ENCODE measurements around the gene SYNJ1.
"Not testable (repeated sequence)": the region's sequence is repeated elsewhere in the genome, so short reads cannot be mapped to it uniquely, and the experiment has no call there.

SYNJ1 gene

DNA sequence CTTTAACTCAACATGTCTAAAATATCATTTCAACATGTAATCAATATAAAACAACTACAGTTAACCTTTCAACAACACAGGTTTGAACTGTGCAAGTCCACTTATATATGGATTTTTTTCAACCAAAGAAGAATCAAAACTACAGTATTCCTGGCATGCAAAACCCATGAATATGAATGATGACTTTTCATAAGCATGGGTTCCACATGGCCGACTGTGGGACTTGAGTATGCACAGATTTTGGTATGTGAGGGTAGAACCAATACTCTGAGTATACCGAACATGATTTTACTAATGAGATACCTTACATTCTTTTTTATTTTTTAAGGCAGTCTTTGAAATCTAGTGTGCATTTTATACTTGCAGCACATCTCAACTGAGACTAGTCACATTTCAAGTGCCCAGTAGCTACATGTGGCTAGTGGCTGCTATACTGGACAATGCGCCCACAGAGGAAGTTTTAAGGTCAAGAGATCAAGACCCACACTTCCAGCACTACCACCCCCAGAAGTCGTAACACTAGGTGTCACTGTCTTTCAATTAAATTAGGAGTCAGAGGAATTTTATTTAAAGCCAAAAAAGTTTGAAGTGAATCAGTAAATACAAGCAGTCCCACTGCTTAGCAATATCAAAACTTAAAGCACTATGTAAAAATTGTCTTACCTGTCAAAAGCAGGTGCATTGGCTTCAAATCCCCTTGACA is 40.0 kb downstream of the SYNJ1 start:
- DNase-seq (ENCODE audit: low read depth): no peak

- no peak for DNase-seq (ENCODE audit: low read depth)
Observed at GRCh38 chr21:32682696-32683474, 44.9 kb downstream of the SYNJ1 start.

DNA sequence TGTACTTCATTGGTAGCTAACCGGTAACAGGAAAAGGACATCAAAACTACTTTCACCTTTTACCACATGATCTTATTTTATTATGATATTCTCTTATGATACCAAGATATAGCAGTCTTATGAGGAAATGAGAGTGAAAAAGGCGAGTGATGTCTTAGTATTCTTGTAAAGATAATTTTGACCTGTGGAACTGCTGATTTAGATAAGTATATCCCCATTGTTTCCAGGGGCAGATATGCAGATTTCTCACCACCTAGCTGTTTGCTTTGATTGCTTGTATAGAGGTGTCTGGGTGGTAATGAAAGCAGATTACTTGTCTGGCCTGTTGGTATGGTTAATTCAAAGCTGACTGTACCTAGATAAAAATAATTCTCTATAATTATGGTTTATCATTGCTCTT is 53.1 kb downstream of the SYNJ1 start:
- no peak for DNase-seq (ENCODE audit: low read depth)

GRCh38 chr21:32674038-32674437 is 53.8 kb downstream of the SYNJ1 start:
- no peak for DNase-seq (ENCODE audit: low read depth)

DNA sequence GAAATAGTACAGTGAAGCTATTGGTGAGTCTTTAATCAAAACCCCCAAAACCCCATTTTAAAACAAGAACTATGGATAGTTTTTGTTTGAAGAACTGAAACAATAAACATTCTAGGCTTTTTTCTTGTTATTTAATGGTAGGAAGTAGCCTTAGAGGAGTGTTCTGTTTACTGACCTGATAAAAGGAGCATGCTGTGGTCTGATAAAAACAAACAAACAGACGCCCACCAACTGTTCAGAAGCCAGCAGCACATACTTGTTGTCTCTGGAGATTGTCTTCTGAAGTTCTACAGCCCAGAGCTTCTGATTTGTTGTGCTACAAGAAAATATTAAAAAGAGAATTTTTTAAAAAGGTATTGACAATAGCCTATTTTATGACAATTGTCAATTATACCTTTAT is 61.6 kb downstream of the SYNJ1 start:
- DNase-seq (ENCODE audit: low read depth): no peak

DNA sequence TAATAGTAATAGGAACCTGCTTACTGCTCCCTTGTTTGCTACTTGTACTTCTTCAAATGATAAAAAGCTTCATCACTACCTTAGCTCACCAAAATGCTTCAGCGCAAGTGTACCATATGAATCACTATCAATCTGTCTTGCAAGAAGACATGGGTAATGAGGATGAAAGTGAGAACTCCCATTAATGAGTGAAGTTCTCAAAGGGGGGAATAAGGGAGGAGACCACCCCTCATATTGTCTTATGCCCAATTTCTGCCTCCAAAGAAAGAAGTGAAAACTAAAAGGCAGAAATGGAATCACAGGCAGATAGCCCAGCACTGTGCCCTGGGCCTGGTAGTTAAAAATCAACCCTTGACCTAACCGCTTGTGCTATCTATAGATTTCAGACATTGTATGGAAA is 63.7 kb downstream of the SYNJ1 start:
- DNase-seq (ENCODE audit: low read depth): not testable (repeated sequence)

DNA sequence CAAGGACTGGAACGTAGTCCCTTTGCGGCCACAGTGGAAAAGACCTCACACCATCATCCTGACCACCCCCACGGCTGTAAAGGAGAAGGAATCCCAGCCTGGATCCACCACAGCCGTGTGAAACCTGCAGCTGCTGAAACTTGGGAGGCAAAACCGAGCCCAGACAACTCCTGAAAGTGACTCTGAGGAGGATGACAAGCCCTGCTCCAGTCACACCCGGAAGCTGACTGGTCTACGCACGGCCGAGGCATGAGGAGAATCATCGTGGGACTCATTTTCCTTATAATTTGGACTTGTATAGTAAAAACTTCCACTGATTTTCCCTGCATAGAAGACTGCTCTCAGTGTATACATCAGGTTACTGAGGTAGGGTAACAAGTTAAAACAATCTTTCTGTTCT is 65.8 kb downstream of the SYNJ1 start:
- DNase-seq (ENCODE audit: low read depth): not testable (repeated sequence)

DNA sequence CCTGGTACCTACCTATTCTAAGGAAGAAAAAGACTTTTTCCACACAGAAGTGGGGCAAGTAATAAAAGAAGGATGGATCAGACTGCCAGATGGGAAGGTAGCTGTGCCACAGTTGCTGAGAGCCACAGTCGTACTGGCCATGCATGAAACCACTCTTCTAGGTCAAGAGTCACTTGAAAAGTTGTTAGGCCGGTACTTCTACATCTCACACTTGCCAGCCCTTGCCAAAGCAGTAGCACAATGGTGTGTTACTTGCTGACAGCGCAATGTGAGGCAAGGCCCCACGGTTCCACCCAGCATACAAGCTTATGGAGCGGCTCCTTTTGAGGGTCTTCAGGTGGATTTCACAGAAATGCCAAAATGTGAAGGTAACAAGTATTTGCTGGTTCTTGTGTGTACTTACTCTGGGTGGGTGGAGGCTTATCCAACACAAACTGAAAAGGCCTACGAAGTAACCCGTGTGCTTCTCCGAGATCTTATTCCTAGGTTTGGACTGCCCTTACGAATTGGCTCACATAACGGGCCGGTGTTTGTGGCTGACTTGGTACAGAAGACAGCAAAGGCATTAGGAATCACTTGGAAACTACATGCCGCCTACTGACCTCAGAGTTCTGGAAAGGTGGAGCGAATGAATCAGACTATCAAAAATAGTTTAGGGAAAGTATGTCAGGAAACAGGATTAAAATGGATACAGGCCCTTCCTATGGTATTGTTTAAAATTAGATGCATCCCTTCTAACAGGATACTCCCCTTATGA is 66.6 kb downstream of the SYNJ1 start:
- not testable (repeated sequence) for DNase-seq (ENCODE audit: low read depth)

GRCh38 chr21:32658524-32658923 is 69.3 kb downstream of the SYNJ1 start:
- DNase-seq (ENCODE audit: low read depth): no peak

- DNase-seq (ENCODE audit: low read depth): no peak
Observed at GRCh38 chr21:32653326-32653901, 74.4 kb downstream of the SYNJ1 start.

GRCh38 chr21:32648165-32648564 is 79.6 kb downstream of the SYNJ1 start:
- DNase-seq (ENCODE audit: low read depth): no peak

DNA sequence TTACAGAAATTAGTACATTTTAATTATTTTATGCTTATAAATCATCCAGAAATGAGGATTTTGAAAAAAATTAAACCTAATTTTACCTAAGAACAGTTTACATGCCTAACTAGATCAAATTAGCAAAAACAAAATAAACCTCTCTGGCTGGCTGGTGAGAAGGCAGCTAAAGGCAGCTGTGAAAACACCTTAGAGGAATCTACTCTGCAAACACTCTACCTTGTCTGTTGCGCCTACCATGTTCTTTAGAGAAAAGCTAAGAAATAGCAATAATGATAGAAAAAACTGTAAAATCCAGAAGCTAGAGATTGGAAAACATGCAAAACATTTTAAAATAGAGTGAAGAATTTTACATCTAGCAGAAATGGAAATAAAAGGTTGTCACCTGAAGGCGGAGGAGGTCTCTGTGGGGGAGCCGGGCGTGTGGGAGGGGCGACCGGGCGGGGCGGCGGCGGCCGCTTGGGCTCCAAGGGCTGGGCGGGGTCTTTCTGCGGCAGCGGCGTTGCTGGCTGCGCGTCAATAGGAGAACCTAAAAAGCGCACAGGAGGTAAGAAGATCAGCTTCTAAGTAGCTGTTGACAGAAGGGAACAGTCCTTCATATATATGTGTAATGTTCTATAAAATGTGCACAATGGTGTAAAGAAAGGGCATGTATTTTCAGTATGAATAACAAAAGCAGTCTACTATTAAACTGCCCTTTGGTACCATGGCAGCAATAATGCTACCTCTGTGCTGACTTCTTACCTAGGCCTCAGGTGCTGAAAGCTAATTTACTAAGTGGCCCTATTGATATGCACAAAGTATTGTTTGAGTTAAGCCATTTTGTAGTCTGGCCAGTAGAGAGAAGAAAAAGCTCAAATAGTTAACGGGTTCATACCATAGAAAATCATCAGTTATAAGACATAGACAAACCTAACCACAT is 82.3 kb downstream of the SYNJ1 start:
- DNase-seq (ENCODE audit: low read depth): no peak

DNA sequence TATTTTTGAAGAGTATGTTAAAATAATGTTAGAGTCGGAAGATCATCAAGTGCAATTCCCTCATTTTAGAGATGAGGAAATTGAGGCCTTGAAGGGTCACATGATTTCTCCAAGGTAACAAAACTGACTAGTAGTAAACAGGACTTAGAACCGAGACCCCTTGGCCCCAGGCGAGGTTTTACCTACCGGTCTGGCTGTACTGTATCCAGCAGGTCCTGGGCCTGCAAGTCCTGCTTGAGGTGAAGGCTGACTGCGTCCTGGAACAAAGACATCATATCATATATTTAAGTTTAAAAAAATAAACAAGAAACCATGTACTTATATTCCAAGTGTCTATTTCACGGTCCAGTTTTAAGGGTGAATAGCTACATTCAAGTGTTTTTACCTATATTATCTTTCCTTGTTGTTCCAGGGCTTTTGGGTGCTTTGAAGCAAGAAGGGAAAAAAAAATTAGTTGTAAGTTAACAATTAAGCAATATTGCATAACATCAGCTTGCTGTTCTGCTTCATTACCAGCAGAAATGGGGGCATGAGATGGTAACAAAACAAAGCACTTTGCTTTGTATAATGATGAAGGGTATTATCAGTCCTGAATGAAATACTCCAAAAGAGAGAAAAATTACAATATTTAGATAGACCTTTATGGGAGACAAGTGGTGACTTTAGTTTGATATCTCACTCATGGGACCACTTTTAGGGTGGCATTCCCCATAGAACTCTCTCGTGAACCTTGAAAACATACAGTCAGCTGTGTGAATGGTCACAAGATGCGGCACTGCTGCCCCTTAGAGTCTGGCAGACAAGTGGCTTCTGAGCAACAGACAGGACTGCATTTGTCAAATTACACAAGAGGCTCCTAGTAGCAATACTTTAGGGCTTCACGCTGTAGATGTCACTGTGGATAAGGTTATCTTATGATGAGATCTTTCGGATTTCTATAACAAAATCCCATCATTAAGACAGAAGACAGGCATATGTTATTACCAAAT is 85.8 kb downstream of the SYNJ1 start:
- DNase-seq (ENCODE audit: low read depth): no peak

DNA sequence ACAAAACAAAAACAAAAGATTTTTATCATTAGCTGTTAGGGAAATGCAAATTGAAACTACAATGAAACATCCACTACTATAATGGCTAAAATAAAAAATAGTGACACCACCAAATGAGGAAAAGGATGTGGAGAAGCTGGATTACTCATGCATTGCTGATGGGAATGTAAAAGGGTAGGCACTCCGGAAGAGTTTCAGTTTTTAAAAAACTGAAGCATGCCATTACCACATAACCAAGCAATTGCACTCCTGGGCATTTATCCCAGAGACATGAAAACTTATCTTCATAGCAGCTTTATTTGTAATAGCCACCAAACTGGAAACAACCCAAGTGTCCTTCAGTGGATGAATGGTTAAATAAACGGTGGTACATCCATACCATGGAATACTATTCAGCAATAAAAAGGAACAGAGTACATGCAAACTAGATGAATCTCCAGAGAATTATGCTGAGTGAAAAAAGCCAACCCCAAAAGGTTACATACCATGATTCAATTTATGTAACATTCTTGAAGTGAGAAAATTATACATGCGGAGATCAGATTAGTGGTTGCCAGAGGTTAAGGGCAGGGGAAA is 101.1 kb downstream of the SYNJ1 start:
- DNase-seq (ENCODE audit: low read depth): no peak

GRCh38 chr21:32618218-32618617 is 109.6 kb downstream of the SYNJ1 start:
- not testable (repeated sequence) for DNase-seq (ENCODE audit: low read depth)

- DNase-seq (ENCODE audit: low read depth): no peak
Observed at GRCh38 chr21:32613436-32614043, 114.3 kb downstream of the SYNJ1 start.

GRCh38 chr21:32612999-32613337 is 114.8 kb downstream of the SYNJ1 start:
- DNase-seq (ENCODE audit: low read depth): no peak

DNA sequence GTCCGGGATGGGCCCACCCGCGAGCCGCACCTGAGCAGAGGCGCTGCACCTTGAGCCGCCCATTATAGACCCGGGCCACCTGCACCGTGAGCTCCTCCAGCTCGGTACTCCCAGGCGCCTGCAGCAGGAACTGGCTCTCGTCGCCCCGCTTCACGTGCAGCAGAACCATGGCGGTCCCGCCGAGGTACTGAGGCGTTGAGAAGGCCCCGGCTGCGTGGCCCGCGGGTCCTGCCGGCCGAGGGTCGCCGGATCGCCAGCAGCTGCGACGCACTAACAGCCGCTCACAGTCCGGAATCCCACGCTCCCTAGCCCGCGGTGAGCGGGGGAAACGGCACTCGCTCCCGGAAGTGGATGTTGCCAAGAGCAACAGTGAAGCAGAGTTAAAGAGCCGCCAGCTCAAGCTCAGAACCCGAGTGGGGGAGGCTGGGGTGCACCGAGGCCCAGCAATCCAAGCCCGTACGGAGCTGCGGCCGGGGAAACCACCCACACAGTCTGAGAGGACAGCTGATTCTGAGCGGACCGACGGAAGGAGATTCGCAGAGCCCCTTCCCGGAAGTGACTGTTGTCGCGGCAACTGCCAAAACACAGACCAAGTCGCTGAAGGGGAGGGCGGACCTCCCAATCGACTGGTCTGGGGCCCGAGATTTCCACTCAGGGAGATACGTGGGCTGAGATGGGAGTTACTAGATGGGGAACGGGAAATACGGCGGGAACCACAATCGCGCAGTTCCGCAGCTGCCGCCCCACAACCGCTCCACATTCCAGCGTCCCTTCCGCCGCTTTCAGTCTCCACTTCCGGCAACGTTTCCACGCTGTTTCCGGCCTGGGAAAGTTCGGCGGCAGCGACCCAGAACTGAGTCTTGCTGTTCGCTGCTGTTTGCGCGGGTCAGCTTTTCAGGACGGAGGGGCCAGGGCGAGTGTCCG is 115.5 kb downstream of the SYNJ1 start, which contains the start of gene CFAP298:
TSS of gene CFAP298 (minus strand) at position 303 of the 924 bp plus-strand sequence. CDS start at position 169, 134 bp downstream.
- peak; percentile 69 for DNase-seq (ENCODE audit: low read depth)
